ENCODE results near the gene PEX5L. TPM values are rescaled to one million over a fixed set of nuclear protein-coding genes. Genes with fewer than 3 reads are reported as not detected.

The PEX5L gene
- total RNA-seq, 1 donor from 2014 or later, result not detected

GRCh38 chr3:179825527-179826246, 211.1 kb downstream of the PEX5L start:
- CTCF ChIA-PET, result no interaction called here
- no peaks in the 10 kb centered on the region for H3K4me1 Mint-ChIP-seq
- no peaks in the 10 kb centered on the region for H3K9me3 Mint-ChIP-seq
- no peak for TF ChIP-seq CTCF (IDR thresholded peaks at IDR 0.05)
- no peak for ATAC-seq (ENCODE audit: low read depth)
- POLR2A ChIA-PET, result no interaction called here
- H3K4me3 Mint-ChIP-seq, result no peak overlapping the region
- H3K36me3 Mint-ChIP-seq (ENCODE audit: low read depth), result no peaks in the 10 kb centered on the region
- intact Hi-C loops (cut with micrococcal nuclease), result no loop called here
- peaks cover 20% of the 10 kb centered on the region for H3K27me3 Mint-ChIP-seq
- no peak for DNase-seq
- H3K27ac Mint-ChIP-seq, result no peak overlapping the region

GRCh38 chr3:179822296-179822695, 214.4 kb downstream of the PEX5L start:
- DNase-seq (no peak), ATAC-seq (ENCODE audit: low read depth) (no peak)
- Mint-ChIP-seq H3K27me3 (peaks cover 26% of the 10 kb centered on the region), H3K27ac (no peak overlapping the region), H3K4me1 (no peaks in the 10 kb centered on the region), H3K9me3 (no peaks in the 10 kb centered on the region), H3K4me3 (no peak overlapping the region), H3K36me3 (ENCODE audit: low read depth) (no peaks in the 10 kb centered on the region)
- ChIA-PET CTCF (no interaction called here), POLR2A (no interaction called here)
- no peak for TF ChIP-seq CTCF (IDR thresholded peaks at IDR 0.05)
- intact Hi-C loops (cut with micrococcal nuclease), result no loop called here

GRCh38 chr3:179819379-179819778, 217.4 kb downstream of the PEX5L start:
- ATAC-seq (ENCODE audit: low read depth), result no peak
- H3K36me3 Mint-ChIP-seq (ENCODE audit: low read depth), result no peaks in the 10 kb centered on the region
- no peak overlapping the region for H3K27ac Mint-ChIP-seq
- intact Hi-C loops (cut with micrococcal nuclease), result no loop called here
- ChIA-PET CTCF (no interaction called here), POLR2A (no interaction called here)
- no peaks in the 10 kb centered on the region for H3K4me1 Mint-ChIP-seq
- TF ChIP-seq CTCF (IDR thresholded peaks at IDR 0.05), result no peak
- no peaks in the 10 kb centered on the region for H3K9me3 Mint-ChIP-seq
- H3K27me3 Mint-ChIP-seq, result peaks cover 24% of the 10 kb centered on the region
- no peak overlapping the region for H3K4me3 Mint-ChIP-seq
- no peak for DNase-seq

- H3K9me3 Mint-ChIP-seq, result no peaks in the 10 kb centered on the region
- peaks cover 6% of the 10 kb centered on the region for H3K4me1 Mint-ChIP-seq
- no peaks in the 10 kb centered on the region for H3K36me3 Mint-ChIP-seq (ENCODE audit: low read depth)
- no peak for TF ChIP-seq CTCF (IDR thresholded peaks at IDR 0.05)
- H3K27me3 Mint-ChIP-seq, result peaks cover 2% of the 10 kb centered on the region
- POLR2A ChIA-PET, result no interaction called here
- no peak for DNase-seq
- CTCF ChIA-PET, result interaction anchor here (1.0 kb wide), 1 partner anchor 1467 kb away, joined by 3 read pairs; no protein-coding TSS in a partner anchor
- no peak for ATAC-seq (ENCODE audit: low read depth)
- intact Hi-C loops (cut with micrococcal nuclease), result no loop called here
- H3K27ac Mint-ChIP-seq, result no peak overlapping the region
- no peak overlapping the region for H3K4me3 Mint-ChIP-seq
Observed at GRCh38 chr3:179812096-179812382, 224.7 kb downstream of the PEX5L start.

GRCh38 chr3:179811321-179812095, 225.2 kb downstream of the PEX5L start:
- Mint-ChIP-seq H3K9me3 (no peaks in the 10 kb centered on the region), H3K27me3 (peaks cover 2% of the 10 kb centered on the region), H3K4me1 (peaks cover 6% of the 10 kb centered on the region), H3K27ac (no peak overlapping the region), H3K36me3 (ENCODE audit: low read depth) (no peaks in the 10 kb centered on the region), H3K4me3 (no peak overlapping the region)
- no peak for DNase-seq
- intact Hi-C loops (cut with micrococcal nuclease), result no loop called here
- no peak for ATAC-seq (ENCODE audit: low read depth)
- ChIA-PET CTCF (interaction anchor here (1.0 kb wide), 2 partner anchors 111 to 1467 kb away, joined by 3 read pairs; no protein-coding TSS in a partner anchor), POLR2A (no interaction called here)
- no peak for TF ChIP-seq CTCF (IDR thresholded peaks at IDR 0.05)
